Bronchial epithelial cell (primary cell): ENCODE measurements around the gene PRSS3. TPM values are rescaled to one million over a fixed set of nuclear protein-coding genes. Genes with fewer than 3 reads are reported as not detected.
"Not testable (repeated sequence)": the region's sequence is repeated elsewhere in the genome, so short reads cannot be mapped to it uniquely, and the experiment has no call there.

Experiments
- DNase-seq: peaks from one replicate; pipeline ENCODE4 v3.0.0-alpha.2; 2010; ENCODE audit warnings: low read depth
- FAIRE-seq: peaks from 2 replicates; lab custom pipeline; 2011; peaks lifted over from hg19 to GRCh38; lab: Jason Lieb, UNC
- H3K27me3 ChIP-seq: 2 replicates; pipeline ENCODE4 v1.5.1; 2011; ENCODE audit warnings: low read length; ENCODE audit not compliant: control insufficient read depth, insufficient read depth
- H3K36me3 ChIP-seq: 2 replicates; pipeline ENCODE4 v1.5.1; 2011; ENCODE audit warnings: low read length; ENCODE audit not compliant: control insufficient read depth, insufficient read depth
- H3K4me3 ChIP-seq: 2 replicates; pipeline ENCODE4 v1.5.1; 2011; ENCODE audit warnings: mild to moderate bottlenecking, low read depth, low read length, control low read depth
- CTCF ChIP-seq: IDR thresholded peaks from 2 replicates; pipeline ENCODE4 v1.5.1; 2011; ENCODE audit warnings: mild to moderate bottlenecking, moderate library complexity, low read length, control low read depth, inconsistent platforms; ENCODE audit not compliant: insufficient read depth, severe bottlenecking
- total RNA-seq: library from RNA; depleted of rRNA; stranded (reverse); fragments of >200 nt; gene quantifications from 2 replicates; pipeline ENCODE4 v1.2.1, GENCODE V29; 2014

PRSS3 gene
- total RNA-seq, 1 donor from 2014 or later: 95.6 TPM

- DNase-seq (no peak), FAIRE-seq (no peak)
- no peaks in the 10 kb centered on the region for H3K36me3 ChIP-seq
- TF ChIP-seq CTCF: no peak
- H3K27me3 ChIP-seq: no peaks in the 10 kb centered on the region
- H3K4me3 ChIP-seq: no peak overlapping the region
Observed at GRCh38 chr9:33786681-33787080, 8.7 kb upstream of the PRSS3 start.

- Histone ChIP-seq H3K4me3 (no peak overlapping the region), H3K36me3 (no peaks in the 10 kb centered on the region), H3K27me3 (no peaks in the 10 kb centered on the region)
- DNase-seq (no peak), FAIRE-seq (peak; percentile 60)
- TF ChIP-seq CTCF: no peak
Observed at GRCh38 chr9:33787839-33788238, 7.5 kb upstream of the PRSS3 start.

- FAIRE-seq: not testable (repeated sequence)
Observed at GRCh38 chr9:33789429-33789828, 5.9 kb upstream of the PRSS3 start.

GRCh38 chr9:33791117-33791516 lies 4.2 kb upstream of the PRSS3 start:
- FAIRE-seq (no peak), DNase-seq (peak; percentile 82)
- Histone ChIP-seq H3K36me3 (no peaks in the 10 kb centered on the region), H3K4me3 (no peak overlapping the region), H3K27me3 (no peaks in the 10 kb centered on the region)
- TF ChIP-seq CTCF: no peak

More at GRCh38 chr9:33789429-33789828, 5.9 kb upstream of the PRSS3 start:
- not testable (repeated sequence) for H3K27me3 ChIP-seq, H3K36me3 ChIP-seq, DNase-seq, H3K4me3 ChIP-seq

GRCh38 chr9:33793496-33793895 lies 1.9 kb upstream of the PRSS3 start:
- not testable (repeated sequence) for H3K4me3 ChIP-seq, H3K27me3 ChIP-seq, DNase-seq, H3K36me3 ChIP-seq, FAIRE-seq

GRCh38 chr9:33794560-33794959 lies 801 bp upstream of the PRSS3 start:
- DNase-seq (peak; percentile 67), FAIRE-seq (peak; percentile 77)
- Histone ChIP-seq H3K4me3 (no peak overlapping the region), H3K27me3 (no peaks in the 10 kb centered on the region), H3K36me3 (no peaks in the 10 kb centered on the region)
- no peak for TF ChIP-seq CTCF

GRCh38 chr9:33795819-33796218 lies 458 bp downstream of the PRSS3 start:
- TF ChIP-seq CTCF: no peak
- H3K36me3 ChIP-seq: no peaks in the 10 kb centered on the region
- H3K4me3 ChIP-seq: no peak overlapping the region
- no peak for DNase-seq
- H3K27me3 ChIP-seq: no peaks in the 10 kb centered on the region
- FAIRE-seq: no peak

- FAIRE-seq, DNase-seq: not testable (repeated sequence)
Observed at GRCh38 chr9:33796679-33797078, 1.3 kb downstream of the PRSS3 start.

More at GRCh38 chr9:33796679-33797078, 1.3 kb downstream of the PRSS3 start:
- not testable (repeated sequence) for H3K36me3 ChIP-seq, H3K27me3 ChIP-seq, H3K4me3 ChIP-seq
